ENCODE measurements around the gene LPP.
"Not testable (repeated sequence)": the region's sequence is repeated elsewhere in the genome, so short reads cannot be mapped to it uniquely, and the experiment has no call there.

LPP gene

DNA sequence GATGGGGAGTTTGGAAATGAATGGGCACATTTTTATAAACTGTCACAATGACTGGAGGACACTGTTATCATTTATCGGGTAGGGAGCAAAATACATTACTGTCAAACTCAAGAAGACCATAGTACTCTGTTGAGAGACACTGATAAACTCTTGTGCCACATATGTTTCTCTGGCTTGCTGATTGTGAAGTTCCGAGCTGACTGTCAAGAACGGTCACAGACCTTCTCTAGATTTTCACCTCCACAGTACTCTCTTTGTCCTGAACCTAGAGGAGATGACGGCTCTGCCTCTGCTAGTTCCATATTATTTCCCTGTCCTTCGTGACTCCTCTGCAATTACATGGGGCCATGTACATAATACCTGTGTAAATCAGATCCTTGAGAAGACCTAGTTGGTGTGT, 451.9 kb downstream of the LPP start:
- DNase-seq = no peak

DNA sequence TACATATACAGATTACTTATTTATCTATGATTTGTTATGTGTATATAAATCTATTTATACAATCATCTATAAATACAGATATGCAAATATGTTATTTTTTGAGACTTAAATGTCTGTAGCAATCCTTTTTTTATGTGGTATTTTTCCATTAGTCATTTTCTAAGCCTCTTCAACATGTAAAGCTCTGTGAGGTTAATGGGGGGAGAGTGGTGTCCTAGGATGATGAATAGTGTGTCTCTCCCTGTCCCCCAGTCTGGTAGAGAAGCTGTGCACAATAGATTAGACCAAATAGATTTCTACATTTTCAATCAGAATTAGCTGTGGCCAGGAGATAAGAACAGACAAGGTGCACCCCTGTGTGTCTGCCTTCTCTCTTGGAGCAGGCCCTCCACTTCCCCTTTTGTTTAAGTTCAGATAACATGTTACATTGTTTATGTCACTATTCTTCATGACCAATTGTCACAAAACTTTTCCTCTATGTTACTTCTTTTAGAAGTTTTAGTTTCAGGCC, 453.9 kb downstream of the LPP start:
- DNase-seq = no peak

DNA sequence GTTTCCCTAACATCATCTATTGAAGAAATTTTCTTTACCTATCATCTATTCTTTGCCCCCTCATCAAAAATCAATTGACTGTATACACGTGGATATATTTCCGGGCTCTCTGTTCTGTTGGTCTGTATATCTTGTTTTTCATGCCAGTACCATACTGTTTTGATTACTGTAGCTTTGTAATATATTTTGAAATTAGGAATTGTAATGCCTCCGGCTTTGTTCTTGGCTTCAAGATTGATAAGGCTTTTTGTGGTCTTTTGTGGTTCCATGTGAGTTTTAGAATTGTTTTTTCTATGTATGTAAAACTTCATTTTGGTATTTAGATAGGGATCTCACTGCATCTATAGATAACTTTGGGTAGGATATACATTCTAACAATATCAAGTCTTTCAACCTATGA, 454.4 kb downstream of the LPP start:
- DNase-seq = no peak

DNA sequence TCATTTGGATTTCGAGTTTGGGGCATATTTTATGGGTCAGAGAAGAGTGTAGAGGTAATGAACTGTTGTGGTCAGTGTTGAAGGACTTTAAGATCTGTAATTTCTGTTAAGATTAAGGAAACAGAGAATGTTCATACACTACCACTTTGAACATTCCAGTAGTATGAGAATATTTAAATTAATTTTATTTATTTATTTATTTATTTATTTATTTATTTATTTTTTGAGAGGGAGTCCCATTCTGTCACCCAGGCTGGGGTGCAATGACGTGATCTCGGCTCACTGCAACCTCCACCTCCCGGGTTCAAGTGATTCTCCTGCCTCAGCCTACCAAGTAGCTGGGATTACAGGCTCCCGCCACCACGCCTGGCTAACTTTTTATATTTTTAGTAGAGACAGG, 459.8 kb downstream of the LPP start:
- DNase-seq = not testable (repeated sequence)

DNA sequence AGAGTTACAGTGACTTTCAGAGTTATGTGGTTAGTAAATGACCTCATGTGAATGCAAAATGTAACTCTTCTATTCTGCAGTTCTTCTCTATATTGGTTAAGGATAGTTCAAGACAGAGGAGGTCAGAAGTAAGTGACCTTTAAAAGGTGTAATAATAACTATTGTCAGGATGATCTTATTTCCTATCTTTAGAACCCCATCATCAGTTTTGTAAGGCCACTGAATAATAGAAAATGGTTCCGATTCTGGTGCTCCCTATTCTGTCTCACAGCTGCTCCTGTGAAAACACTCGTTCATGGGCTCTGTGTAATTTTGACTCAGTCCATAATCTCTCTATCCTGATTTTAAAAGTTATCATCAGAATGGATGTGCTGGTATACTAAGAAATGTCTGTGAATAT, 463.3 kb downstream of the LPP start:
- DNase-seq = no peak

DNA sequence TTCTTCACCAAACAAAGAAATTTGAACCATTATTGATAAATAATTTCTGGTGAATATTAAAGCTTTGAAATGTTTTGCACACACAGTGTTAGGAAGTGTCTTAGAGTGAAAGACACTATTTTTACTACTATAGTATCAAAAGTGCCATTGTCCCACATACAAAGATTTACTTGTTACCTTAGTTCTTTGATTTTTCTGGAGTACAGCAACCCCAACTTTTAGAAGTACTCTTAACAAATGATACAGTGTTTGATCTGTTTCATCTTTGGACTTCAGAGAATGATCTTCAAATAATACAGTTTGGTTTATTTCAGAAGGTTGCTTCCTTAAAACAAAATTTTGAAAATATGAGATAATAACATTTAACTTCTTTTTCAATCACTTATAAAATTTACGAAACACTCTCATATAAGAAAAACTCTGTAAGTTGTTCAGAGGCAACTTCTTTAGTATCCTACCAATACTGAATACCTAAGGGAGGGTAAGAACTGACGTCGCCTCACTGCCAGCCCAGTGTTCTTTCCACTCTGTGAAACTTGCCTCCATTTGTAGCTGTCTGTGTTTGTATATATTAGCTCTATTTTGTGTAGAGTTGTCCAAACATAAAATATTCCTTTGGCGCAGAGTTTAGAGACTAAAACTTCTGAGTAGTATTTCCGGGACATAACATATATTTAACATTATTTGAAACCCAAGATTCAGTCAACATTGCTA, 464.2 kb downstream of the LPP start:
- no peak for DNase-seq

DNA sequence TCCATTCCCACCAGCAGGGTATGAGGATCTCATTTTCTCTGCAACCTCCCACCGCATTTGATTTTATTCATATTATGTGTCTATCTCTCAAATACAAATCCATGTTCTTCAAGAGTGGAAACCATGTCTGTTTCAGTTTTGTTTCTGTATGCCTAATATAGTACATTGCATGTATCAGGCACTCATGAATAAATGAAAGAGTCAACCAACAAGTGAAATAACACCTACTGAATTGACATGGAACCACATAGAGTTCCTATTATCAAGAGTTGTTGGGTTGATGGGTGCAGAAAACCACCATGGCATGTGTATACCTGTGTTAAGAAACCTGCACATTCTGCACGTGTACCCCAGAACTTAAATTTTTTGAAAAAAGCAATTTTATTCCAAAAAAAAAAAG, 466.8 kb downstream of the LPP start:
- DNase-seq = no peak

DNA sequence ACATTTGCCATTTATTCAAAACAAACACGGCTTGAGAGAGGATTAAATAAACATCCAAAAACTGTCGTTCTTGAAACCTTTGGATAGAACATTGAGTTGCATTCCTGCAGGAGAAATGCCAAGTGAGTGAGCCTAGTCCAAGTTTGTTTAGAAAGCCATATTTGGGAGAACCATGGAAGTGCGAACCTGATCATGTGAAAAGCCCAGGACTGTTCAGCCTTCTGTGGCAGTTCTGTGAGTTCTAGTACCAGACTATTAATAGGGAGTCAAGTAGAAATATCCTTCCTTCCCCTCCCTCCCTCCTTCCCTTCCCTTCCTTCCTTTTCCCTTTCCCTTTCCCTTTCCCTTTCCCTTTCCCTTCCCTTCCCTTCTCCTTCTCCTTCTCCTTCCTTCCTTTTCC, 470.4 kb downstream of the LPP start:
- no peak for DNase-seq

DNA sequence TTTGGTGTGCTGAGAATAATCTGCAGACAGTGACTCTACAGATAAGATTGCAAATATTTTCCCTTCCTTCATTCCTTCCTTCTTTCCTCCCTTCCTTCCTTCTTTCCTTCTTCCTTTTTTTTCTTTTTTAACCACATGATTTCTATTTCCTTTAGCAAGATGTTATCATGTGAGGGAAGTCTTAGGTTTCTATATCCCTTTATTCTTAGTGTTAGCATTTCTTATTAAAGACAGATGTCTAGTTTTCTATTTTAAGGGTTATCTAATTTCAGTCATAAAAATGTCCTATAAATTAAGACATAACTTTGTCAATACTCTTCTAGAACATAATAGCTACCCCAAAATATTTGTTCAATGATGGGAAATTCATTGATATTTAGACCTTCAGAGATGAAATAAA, 470.9 kb downstream of the LPP start:
- no peak for DNase-seq

DNA sequence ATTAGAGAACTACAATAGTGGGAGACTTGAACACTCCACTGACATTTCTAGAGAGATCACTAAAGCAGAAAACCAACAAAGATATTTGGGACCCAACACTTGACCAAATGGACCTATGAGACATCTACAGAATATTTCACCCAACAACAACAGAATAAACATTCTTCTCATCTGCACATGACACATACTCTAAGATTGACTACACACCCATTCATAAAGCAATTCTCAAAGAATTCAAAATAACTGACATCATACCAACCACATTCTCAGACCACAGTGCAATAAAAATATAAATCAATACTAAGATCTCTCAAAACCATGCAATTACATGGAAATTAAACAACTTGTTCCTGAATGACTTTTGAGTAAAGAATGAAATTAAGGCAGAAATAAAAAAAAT, 473.7 kb downstream of the LPP start:
- peak; percentile 7 for DNase-seq

DNA sequence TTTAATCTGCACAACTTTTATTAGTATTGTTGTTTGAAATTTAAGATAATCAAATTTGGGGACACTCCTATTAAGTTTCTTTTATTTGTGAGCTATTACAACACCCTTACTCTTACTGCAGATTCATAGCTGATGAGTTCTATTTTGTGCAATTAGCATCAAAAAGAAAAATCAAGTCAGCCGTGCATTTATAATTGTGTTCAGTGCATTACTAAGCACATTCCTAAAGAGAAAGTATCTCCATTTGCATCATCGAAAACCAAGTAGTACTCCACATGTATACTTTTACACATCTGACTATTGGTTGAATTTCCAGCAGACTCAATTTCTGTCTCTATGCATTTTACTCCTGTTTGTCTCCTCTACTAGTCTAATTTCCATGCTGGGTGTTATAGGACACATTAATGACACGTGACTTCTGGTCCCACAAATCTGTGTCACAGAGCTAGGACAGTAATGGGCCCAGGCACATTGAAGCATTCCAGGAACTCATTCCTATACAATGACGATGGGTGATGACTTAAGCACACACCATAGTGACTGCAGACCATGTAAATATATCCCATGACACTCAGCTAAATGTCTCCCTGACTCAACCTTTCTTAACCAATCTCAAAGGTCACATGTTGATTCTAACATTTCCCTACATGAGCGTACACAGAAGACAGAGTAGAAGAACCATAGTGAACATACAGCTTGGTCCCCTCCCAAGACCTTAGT, 477.5 kb downstream of the LPP start:
- DNase-seq = no peak

DNA sequence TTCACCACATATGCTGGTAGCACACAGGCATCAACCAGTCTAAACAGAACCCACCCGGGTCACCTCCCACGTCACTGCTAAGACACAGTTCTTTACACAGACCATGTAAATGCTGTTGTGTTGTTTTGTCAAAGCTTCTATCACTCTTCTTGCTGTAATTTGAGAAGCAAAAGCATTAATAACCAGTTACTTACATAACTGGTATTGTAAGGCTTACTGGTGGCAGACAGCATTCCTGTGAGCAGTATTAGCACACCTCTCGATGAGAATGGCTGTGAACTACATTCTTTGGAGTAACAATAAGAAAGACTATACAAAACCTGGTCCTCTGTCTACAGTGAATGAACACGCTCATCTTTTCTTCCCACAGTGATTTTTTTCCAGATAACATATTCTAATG, 479.2 kb downstream of the LPP start:
- no peak for DNase-seq

DNA sequence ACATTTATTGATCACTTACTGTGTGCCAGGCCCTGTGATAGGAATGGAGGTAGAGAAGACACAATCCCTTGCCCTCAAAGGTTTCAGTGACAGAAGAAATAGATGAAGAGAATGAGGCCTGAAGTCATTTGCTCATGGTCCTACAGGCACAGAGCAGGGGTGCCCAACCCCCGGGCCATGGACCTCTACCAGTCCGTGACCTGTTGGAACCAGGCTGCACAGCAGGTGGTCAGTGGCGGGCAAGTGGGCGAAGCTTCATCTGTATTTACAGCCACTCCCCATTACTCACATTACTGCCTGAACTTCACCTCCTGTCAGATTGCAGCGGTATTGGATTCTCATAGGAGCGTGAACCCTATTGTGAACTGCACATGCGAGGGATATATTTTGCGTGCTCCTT, 480.3 kb downstream of the LPP start:
- DNase-seq = no peak

DNA sequence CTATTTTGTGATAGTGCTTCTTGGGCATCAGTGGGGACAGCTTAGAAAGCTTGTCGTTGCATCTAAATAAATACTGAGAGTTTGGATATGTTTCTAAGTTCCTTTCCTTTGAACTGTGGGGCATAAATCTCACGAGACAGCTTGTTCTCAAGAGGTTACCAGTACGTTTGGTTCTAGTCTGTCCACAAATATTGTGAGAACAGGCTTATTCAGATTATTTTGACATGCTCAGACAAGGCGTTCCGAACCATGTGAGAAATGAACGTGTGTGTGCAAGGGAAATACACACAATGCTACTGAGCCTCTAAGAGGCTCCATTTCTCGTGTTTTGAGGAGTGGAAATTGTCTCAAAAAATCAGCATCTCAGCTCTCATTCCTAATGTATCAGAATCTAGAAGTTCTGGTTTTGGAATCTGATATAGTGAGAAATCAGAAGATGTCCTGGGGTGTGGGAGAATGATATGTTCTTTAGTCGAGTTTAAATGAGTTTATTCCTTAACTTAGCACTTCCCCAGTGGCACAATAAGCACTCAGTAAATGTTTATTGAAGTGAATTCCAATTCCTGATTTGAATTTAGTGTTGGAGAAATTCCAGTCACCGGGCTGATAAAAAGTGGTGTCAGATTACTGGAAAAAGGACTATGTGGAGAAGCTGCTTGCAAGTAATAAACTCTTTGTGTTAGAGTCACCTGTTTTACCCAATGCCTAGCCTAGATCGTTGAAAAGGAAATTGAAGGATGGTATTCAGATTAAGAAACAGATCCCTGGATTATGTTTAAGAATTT, 481.5 kb downstream of the LPP start:
- DNase-seq = no peak

DNA sequence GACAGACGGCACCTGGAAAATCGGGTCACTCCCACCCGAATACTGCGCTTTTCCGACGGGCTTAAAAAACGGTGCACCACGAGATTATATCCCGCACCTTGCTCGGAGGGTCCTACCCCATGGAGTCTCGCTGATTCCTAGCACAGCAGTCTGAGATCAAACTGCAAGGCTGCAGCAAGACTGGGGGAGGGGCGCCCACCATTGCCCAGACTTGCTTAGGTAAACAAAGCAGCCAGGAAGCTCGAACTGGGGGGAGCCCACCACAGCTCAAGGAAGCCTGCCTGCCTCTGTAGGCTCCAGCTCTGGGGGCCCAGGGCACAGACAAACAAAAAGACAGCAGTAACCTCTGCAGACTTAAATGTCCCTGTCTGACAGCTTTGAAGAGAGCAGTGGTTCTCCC, 482.3 kb downstream of the LPP start:
- DNase-seq = not testable (repeated sequence)

DNA sequence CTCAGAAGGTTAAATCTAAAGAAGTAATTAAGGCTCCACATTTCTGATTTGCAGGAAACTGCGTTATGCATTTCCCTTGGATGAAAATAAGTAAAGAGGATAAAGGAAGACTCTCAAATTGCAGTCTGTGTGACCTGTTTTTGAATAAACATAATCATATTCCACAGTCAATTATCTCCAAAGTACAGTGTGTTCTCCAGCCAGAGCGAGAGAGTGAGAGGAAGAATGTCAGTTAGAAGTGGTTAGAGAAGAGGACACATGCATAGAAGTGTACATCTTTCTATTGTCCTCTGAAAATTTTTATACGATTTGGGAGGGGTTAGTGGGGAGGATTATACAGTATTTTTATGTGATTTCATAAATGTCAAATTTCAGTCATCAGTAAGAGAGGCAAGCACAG, 487.1 kb downstream of the LPP start:
- no peak for DNase-seq

DNA sequence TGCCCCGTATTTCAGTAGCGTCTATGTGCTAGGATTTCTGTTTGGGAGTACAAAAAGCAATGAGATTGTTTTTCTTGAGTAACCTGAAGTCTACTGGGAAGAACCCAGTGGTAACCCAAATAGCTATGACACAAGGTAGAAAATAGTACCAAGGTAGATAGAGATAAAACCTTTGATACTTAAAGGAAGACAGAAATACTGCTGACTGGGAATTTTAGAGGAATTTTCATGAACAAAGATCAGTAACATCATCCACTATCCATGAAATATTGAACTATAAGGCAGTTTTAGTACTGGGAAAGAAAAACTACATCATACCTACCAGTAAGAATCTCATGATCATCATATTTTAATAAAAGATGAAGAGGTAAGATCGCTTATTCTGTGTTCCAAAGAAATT, 489.8 kb downstream of the LPP start:
- DNase-seq = no peak

DNA sequence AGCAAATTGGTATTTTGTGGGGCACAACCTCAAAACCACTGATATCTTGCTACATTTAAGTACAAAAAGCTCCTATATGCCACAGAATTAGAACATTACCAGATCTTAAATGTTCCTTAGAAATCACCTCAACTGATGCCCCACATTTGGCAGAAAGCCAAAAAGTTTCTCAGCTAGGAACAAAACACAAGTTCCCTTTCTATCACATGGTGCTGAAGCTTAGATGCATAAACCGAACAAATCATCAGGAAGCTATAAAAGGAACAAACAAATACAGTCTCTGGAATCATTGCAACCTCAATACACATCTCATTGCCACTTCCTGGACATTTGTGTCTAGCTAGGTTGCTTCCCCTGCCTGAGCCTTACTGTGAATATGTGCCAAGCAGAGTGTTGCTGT, 492.6 kb downstream of the LPP start:
- DNase-seq = no peak

DNA sequence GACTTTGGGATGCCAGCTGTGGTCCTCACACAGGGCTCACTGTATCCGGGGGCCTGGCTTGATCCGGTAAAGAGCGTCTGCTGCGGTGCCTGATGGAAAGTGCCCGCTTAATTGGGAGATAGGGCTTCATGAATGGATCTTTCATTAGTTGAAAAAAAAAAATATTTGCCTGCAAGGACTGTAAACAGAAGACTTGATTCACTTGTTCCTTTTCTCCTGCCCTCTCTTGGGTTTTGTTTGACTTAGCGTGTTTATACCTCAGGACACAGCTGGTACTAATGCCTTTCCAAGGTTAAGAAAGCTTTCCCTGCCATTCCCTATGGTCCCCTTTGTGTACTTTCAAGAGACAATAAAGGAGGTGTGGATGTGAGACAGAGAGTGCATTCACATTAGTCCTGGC, 493.3 kb downstream of the LPP start:
- no peak for DNase-seq

DNA sequence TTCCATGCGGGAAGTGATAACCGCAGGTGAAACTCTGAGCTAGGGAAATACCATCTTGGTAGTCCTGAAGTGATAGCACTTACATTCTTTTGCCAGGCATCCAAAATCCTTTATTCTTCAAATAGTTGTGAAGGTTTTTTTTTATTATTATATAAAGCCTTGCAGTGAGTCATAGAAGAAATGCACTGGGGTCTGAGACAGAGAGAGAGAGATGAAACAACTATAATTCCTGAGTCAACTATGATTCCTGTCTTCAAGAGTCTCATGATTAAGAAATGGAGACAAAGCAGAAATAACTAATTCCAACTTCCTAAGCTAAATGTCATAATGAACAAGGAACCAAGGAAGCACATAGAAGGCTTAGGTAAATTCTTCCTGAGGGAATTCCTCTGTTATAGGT, 495.6 kb downstream of the LPP start:
- no peak for DNase-seq

DNA sequence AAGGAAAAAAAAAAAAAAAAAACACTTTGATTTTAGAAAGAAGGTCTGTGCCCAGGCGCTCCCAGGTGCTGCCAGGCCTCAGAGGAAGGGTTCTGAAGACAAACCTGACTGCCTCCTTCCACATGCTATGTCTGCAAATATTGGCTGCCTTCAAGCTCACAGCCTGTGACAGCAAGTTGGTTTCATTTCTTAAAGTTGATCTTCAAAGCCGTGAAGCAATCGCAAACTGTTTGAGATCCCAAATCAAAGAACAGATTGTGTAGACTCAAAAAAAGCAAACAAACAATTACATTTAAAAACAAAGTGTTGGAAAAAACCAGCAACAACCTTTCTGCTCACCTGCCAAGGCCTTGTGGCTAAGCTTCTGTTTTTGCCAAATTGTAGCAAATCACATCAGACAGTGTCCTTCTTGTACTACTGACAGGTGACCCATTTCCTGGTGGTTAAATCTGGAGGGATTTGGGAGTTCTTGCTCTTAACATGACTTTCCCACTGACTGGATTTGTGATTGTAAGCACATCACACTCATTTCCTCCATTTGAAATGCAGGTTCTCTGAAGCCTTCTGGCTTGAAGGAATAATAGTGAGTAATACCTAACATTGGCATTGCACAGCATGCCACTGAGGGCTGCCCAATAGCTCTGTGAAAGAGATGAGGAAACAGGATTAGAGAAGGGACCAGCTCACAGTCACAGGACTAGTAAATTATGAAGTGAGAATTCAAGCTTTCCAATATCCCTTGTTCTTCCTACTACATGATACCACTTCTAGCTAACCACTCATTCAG, 502.4 kb downstream of the LPP start:
- DNase-seq = peak; percentile 14

DNA sequence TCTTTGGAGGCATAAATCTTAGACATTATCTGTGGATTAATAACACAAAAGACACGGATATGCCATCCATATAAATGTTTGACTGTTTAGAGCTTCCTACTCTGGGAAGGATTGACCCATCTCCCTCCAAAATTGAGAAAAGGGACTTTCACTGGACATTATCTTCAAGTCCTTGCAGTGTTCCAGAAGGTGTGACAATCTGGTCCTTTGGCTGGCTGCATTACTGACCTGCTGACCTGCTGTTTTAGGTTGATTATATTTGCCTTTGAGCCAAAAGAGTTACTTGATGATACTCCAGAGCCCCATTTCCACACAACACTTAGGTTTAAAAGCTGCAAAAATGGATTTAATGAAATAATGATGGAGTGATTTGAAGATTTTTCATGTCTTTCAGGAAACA, 504.6 kb downstream of the LPP start:
- no peak for DNase-seq

DNA sequence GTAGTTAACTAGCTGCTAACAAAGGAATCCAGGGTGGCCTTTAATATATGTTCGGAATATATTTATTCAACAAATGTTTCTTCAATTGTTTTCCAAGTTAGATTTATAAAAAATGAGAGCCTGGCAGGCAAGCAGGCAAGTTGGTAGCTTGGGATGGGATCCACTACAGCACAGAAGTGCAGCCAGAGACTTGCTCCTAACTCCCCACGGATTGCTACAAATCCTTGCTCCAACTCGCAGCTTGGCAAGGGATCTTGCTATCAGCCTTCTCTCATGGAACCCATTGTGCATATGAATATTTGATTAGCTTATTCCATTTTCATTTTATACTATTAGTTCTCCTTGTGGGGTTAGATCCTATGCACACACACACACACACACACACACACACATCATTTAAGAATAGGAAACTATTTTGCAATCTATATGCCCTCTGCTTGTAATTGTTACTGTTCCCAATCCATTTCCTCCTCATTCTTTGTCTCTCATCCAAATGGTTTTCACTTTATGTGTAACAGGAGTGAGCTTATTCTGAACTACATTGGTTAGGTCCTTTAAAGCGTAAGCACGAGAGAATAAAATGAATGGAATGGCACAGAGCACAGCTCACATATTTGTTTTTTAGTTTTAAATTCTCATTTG, 505.6 kb downstream of the LPP start:
- DNase-seq = no peak
